ENCODE results near the gene SULT1E1.

SULT1E1 gene

DNA sequence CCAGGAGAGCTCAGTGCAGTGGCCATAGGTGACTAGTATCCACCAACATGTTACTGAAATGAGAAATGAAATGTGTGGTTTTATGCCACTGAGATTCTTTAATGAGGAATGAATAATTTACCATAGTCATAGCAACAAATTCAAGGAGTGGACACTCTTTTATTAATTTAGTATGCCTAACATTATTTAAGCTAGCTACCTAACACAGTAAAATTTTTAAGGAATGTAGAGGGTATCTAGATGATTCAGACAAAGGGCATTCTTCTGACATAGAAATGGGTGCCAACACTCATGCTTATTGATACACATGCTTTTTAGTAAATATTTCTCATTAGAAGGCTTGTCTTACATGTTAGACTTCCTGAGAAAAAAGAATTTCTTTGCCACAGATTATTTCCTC is 66.2 kb downstream of the SULT1E1 start:
- TF ChIP-seq, protein P1, sequence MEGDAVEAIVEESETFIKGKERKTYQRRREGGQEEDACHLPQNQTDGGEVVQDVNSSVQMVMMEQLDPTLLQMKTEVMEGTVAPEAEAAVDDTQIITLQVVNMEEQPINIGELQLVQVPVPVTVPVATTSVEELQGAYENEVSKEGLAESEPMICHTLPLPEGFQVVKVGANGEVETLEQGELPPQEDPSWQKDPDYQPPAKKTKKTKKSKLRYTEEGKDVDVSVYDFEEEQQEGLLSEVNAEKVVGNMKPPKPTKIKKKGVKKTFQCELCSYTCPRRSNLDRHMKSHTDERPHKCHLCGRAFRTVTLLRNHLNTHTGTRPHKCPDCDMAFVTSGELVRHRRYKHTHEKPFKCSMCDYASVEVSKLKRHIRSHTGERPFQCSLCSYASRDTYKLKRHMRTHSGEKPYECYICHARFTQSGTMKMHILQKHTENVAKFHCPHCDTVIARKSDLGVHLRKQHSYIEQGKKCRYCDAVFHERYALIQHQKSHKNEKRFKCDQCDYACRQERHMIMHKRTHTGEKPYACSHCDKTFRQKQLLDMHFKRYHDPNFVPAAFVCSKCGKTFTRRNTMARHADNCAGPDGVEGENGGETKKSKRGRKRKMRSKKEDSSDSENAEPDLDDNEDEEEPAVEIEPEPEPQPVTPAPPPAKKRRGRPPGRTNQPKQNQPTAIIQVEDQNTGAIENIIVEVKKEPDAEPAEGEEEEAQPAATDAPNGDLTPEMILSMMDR (IDR thresholded peaks at IDR 0.05; ENCODE audit: extremely low read depth, insufficient read depth, missing control alignments), result no peak
- DNase-seq (ENCODE audit: low spot score), result no peak
- in situ Hi-C loops (cut with MboI; ENCODE audit: low pct_unique_long_range_greater_than_20kb, low sequenced_read_pairs, unreplicated experiment), result no loop called here

All from GM13977 (cell line).